ENCODE results near the gene TRAF3IP1. TPM values are rescaled to one million over a fixed set of nuclear protein-coding genes. Genes with fewer than 3 reads are reported as not detected.
A peak's percentile ranks its signal among the peaks of the same experiment; 100 is the strongest.

TRAF3IP1 gene
- total RNA-seq, 1 donor: 7.6 TPM

DNA sequence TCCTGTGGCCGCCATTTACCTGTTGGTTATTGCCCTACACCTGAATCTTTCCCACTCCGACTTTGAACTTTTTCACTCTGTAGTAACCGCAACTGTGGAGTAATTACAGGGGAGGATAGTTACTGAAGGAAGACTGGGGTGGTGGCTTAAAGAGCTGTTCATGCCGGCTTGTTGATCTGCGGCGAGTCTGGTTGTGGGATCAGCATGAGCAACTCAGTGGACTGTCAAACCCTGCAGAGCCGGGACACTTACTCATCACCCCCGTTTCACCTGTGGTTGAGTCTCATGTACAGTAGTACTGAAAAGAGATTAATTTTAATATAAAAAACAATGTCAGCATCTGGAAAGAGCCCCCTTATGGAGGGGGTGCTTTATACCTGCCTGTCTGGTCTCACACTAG, 108.5 kb downstream of the TRAF3IP1 start:
- no peak overlapping the region for H2AFZ ChIP-seq (ENCODE audit: low read length)
- no peaks in the 10 kb centered on the region for H3K27me3 ChIP-seq (ENCODE audit: insufficient read depth, low read length)
- peaks cover 72% of the 10 kb centered on the region for H3K79me2 ChIP-seq (ENCODE audit: insufficient read depth, low read length)
- TF ChIP-seq, protein P1, sequence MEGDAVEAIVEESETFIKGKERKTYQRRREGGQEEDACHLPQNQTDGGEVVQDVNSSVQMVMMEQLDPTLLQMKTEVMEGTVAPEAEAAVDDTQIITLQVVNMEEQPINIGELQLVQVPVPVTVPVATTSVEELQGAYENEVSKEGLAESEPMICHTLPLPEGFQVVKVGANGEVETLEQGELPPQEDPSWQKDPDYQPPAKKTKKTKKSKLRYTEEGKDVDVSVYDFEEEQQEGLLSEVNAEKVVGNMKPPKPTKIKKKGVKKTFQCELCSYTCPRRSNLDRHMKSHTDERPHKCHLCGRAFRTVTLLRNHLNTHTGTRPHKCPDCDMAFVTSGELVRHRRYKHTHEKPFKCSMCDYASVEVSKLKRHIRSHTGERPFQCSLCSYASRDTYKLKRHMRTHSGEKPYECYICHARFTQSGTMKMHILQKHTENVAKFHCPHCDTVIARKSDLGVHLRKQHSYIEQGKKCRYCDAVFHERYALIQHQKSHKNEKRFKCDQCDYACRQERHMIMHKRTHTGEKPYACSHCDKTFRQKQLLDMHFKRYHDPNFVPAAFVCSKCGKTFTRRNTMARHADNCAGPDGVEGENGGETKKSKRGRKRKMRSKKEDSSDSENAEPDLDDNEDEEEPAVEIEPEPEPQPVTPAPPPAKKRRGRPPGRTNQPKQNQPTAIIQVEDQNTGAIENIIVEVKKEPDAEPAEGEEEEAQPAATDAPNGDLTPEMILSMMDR (IDR thresholded peaks at IDR 0.05; ENCODE audit: extremely low read depth, low read depth, low read length): no peak
- peak overlapping the region; percentile 98 for H3K4me3 ChIP-seq (ENCODE audit: insufficient read depth, low read length)
- peak overlapping the region; percentile 100 for H3K27ac ChIP-seq (ENCODE audit: low read depth, low read length)
- peaks cover 70% of the 10 kb centered on the region for H3K4me1 ChIP-seq (ENCODE audit: insufficient read depth, low read length)
- H3K4me2 ChIP-seq (ENCODE audit: insufficient read depth, low read length): peak overlapping the region; percentile 100
- DNase-seq (ENCODE audit: insufficient read length, low spot score, missing footprints): no peak
- H4K20me1 ChIP-seq (ENCODE audit: insufficient read depth, low read length): no peaks in the 10 kb centered on the region
- H3K9me3 ChIP-seq (ENCODE audit: low read depth, low read length): peaks cover 5% of the 10 kb centered on the region
- H3K36me3 ChIP-seq (ENCODE audit: insufficient read depth, low read length): peaks cover 44% of the 10 kb centered on the region

DNA sequence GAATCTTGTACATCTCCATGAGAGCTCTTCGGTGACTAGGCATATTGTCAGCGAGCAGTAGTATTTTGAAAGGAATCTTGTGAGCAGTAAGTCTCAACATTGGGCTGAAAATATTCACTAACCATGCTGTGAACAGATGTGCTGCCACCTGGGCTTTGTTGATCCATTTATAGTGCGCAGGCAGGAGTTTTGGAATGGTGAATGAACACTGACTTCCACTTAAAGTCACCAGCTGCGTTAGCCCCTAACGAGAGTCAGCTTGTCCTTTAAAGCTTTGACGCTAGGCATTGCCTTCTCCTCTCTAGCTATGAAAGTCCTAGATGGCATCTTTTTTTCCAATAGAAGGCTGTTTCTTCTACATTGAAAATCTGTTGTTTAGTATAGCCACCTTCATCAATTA, 110.5 kb downstream of the TRAF3IP1 start:
- Histone ChIP-seq H3K4me1 (ENCODE audit: insufficient read depth, low read length) (peaks cover 68% of the 10 kb centered on the region), H3K27ac (ENCODE audit: low read depth, low read length) (peak overlapping the region; percentile 99), H4K20me1 (ENCODE audit: insufficient read depth, low read length) (no peaks in the 10 kb centered on the region), H3K79me2 (ENCODE audit: insufficient read depth, low read length) (peaks cover 79% of the 10 kb centered on the region), H3K9me3 (ENCODE audit: low read depth, low read length) (peaks cover 5% of the 10 kb centered on the region), H3K36me3 (ENCODE audit: insufficient read depth, low read length) (peaks cover 57% of the 10 kb centered on the region), H3K4me3 (ENCODE audit: insufficient read depth, low read length) (no peak overlapping the region), H3K27me3 (ENCODE audit: insufficient read depth, low read length) (no peaks in the 10 kb centered on the region), H2AFZ (ENCODE audit: low read length) (no peak overlapping the region), H3K4me2 (ENCODE audit: insufficient read depth, low read length) (peak overlapping the region; percentile 15)
- TF ChIP-seq, protein P1 (IDR thresholded peaks at IDR 0.05; ENCODE audit: extremely low read depth, low read depth, low read length): no peak
- no peak for DNase-seq (ENCODE audit: insufficient read length, low spot score, missing footprints)

- H3K9me3 ChIP-seq (ENCODE audit: low read depth, low read length): peaks cover 5% of the 10 kb centered on the region
- no peaks in the 10 kb centered on the region for H4K20me1 ChIP-seq (ENCODE audit: insufficient read depth, low read length)
- peaks cover 86% of the 10 kb centered on the region for H3K79me2 ChIP-seq (ENCODE audit: insufficient read depth, low read length)
- TF ChIP-seq, protein P1 (IDR thresholded peaks at IDR 0.05; ENCODE audit: extremely low read depth, low read depth, low read length): no peak
- H3K36me3 ChIP-seq (ENCODE audit: insufficient read depth, low read length): peaks cover 64% of the 10 kb centered on the region
- H3K4me1 ChIP-seq (ENCODE audit: insufficient read depth, low read length): peaks cover 69% of the 10 kb centered on the region
- no peaks in the 10 kb centered on the region for H3K27me3 ChIP-seq (ENCODE audit: insufficient read depth, low read length)
- peak overlapping the region; percentile 15 for H3K4me2 ChIP-seq (ENCODE audit: insufficient read depth, low read length)
- no peak for DNase-seq (ENCODE audit: insufficient read length, low spot score, missing footprints)
- no peak overlapping the region for H3K4me3 ChIP-seq (ENCODE audit: insufficient read depth, low read length)
- H2AFZ ChIP-seq (ENCODE audit: low read length): no peak overlapping the region
- peak overlapping the region; percentile 99 for H3K27ac ChIP-seq (ENCODE audit: low read depth, low read length)
These were observed 111.1 kb downstream of the TRAF3IP1 start for GRCh38 chr2:238431456-238431855.

GRCh38 chr2:238433300-238433915, 113.1 kb downstream of the TRAF3IP1 start:
- Histone ChIP-seq H3K4me1 (ENCODE audit: insufficient read depth, low read length) (peaks cover 77% of the 10 kb centered on the region), H3K9me3 (ENCODE audit: low read depth, low read length) (peaks cover 5% of the 10 kb centered on the region), H3K4me3 (ENCODE audit: insufficient read depth, low read length) (no peak overlapping the region), H3K27me3 (ENCODE audit: insufficient read depth, low read length) (no peaks in the 10 kb centered on the region), H3K79me2 (ENCODE audit: insufficient read depth, low read length) (peaks cover 89% of the 10 kb centered on the region), H3K4me2 (ENCODE audit: insufficient read depth, low read length) (peak overlapping the region; percentile 56), H3K36me3 (ENCODE audit: insufficient read depth, low read length) (peaks cover 74% of the 10 kb centered on the region), H3K27ac (ENCODE audit: low read depth, low read length) (peak overlapping the region; percentile 99), H2AFZ (ENCODE audit: low read length) (no peak overlapping the region), H4K20me1 (ENCODE audit: insufficient read depth, low read length) (no peaks in the 10 kb centered on the region)
- TF ChIP-seq, protein P1 (IDR thresholded peaks at IDR 0.05; ENCODE audit: extremely low read depth, low read depth, low read length): peak; percentile 7
- no peak for DNase-seq (ENCODE audit: insufficient read length, low spot score, missing footprints)
